B cell (primary cell): ENCODE measurements around the gene GOLGA8B. TPM values are rescaled to one million over a fixed set of nuclear protein-coding genes. Genes with fewer than 3 reads are reported as not detected.

Experiments used
- ATAC-seq: fragments of 200-7000 bp; cut with Tn5 transposase; one replicate; pipeline ENCODE4 v1.10.0; 2021; ENCODE audit warnings: low read depth, mild to moderate bottlenecking, moderate number of reproducible peaks, moderate library complexity
- CTCF ChIA-PET: fragments of 350-600 bp; sonication (Branson Sonifier 250); formaldehyde crosslinking; loops from one replicate; lab custom pipeline; 2021; ENCODE audit warnings: antibody characterized with exemption, inconsistent platforms; lab: Charles Lee
- POLR2A ChIA-PET: fragments of 350-600 bp; sonication (Branson Sonifier 250); formaldehyde crosslinking; loops from one replicate; lab custom pipeline; 2021; ENCODE audit warnings: antibody characterized with exemption; lab: Charles Lee
- DNase-seq: peaks from one replicate; pipeline ENCODE4 v3.0.0; 2013
- H2AFZ ChIP-seq: 2 replicates; pipeline ENCODE4 v1.6.1; 2012; ENCODE audit warnings: mild to moderate bottlenecking, low read depth, low read length; ENCODE audit not compliant: insufficient read depth, poor library complexity, severe bottlenecking
- H3K27ac ChIP-seq, 2 donors: 1 replicate in 1 of 2; 2 replicates in 1 of 2; pipeline ENCODE4 v1.5.1; 2012 to 2013; ENCODE audit warnings: low read length in 2 of 2, mild to moderate bottlenecking in 2 of 2, moderate library complexity in 1 of 2
- H3K27me3 ChIP-seq, 4 experiments: fragments of 200-600 bp in 1 of 4; sonication (generic) in 1 of 4; replicated peaks in 1 of 4; 1 replicate in 2 of 4; 2 replicates in 2 of 4; pipeline versions ENCODE4 v1.6.1 to v1.7.0; 2013 to 2016; ENCODE audit warnings: low read length in 3 of 4, mild to moderate bottlenecking in 2 of 4, mixed read lengths in 1 of 4, moderate library complexity in 1 of 4; ENCODE audit not compliant: insufficient read depth in 4 of 4, control insufficient read depth in 3 of 4; ENCODE audit errors: control extremely low read depth in 1 of 4
- H3K36me3 ChIP-seq, 2 experiments: replicated peaks in 1 of 2; 1 replicate in 1 of 2; 2 replicates in 1 of 2; pipeline versions ENCODE4 v1.6.1 to v1.7.1; 2013; ENCODE audit warnings: low read length in 1 of 2; ENCODE audit not compliant: insufficient read depth in 2 of 2, control insufficient read depth in 1 of 2; ENCODE audit errors: control extremely low read depth in 1 of 2, extremely low read depth in 1 of 2
- H3K4me1 ChIP-seq, 2 donors: fragments of 200-600 bp in 1 of 2; sonication (generic) in 1 of 2; 1 replicate in 1 of 2; 2 replicates in 1 of 2; pipeline versions ENCODE4 v1.5.1 to v1.6.1; 2013 to 2017; ENCODE audit warnings: low read length in 2 of 2; ENCODE audit not compliant: control insufficient read depth in 2 of 2, insufficient read depth in 2 of 2
- H3K4me2 ChIP-seq: replicated peaks from 2 replicates; pipeline ENCODE3; 2012; ENCODE audit warnings: mild to moderate bottlenecking, low read depth, low read length; ENCODE audit not compliant: poor library complexity, severe bottlenecking
- H3K4me3 ChIP-seq, 5 experiments: fragments of 200-600 bp in 1 of 5; sonication (generic) in 1 of 5; 1 replicate in 3 of 5; 2 replicates in 2 of 5; pipeline versions ENCODE4 v1.5.1 to v1.7.0; 2011 to 2016; ENCODE audit warnings: low read length in 4 of 5, mild to moderate bottlenecking in 4 of 5, low read depth in 2 of 5, control low read depth in 1 of 5, moderate library complexity in 1 of 5; ENCODE audit not compliant: insufficient read depth in 1 of 5; ENCODE audit errors: control extremely low read depth in 1 of 5, extremely low read depth in 1 of 5
- H3K79me2 ChIP-seq: fragments of 200-600 bp; sonication (generic); one replicate; pipeline ENCODE4 v1.6.0; 2016; ENCODE audit warnings: low read length; ENCODE audit not compliant: control insufficient read depth, insufficient read depth
- H3K9ac ChIP-seq: fragments of 200-600 bp; sonication (generic); 2 replicates; pipeline ENCODE4 v1.6.1; 2017; ENCODE audit warnings: mild to moderate bottlenecking, low read length, moderate library complexity
- H3K9me3 ChIP-seq, 3 donors: one replicate each; pipeline versions ENCODE4 v1.6.1 to v1.7.1; 2013; ENCODE audit warnings: low read length in 2 of 3; ENCODE audit not compliant: control insufficient read depth in 2 of 3, insufficient read depth in 1 of 3; ENCODE audit errors: control extremely low read depth in 1 of 3
- H4K20me1 ChIP-seq: 2 replicates; pipeline ENCODE4 v1.6.0; 2012; ENCODE audit warnings: mild to moderate bottlenecking, low read length; ENCODE audit not compliant: insufficient read depth, control insufficient read depth, poor library complexity, severe bottlenecking
- H3K27ac Mint-ChIP-seq: one replicate; pipeline ENCODE4 v1.8.0; 2021; ENCODE audit warnings: mixed read lengths
- H3K27me3 Mint-ChIP-seq: one replicate; pipeline ENCODE4 v1.8.0; 2021; ENCODE audit warnings: mixed read lengths
- H3K4me1 Mint-ChIP-seq: one replicate; pipeline ENCODE4 v1.8.0; 2021; ENCODE audit warnings: mixed read lengths
- H3K4me3 Mint-ChIP-seq: one replicate; pipeline ENCODE4 v1.8.0; 2021; ENCODE audit warnings: mixed read lengths
- H3K9me3 Mint-ChIP-seq: one replicate; pipeline ENCODE4 v1.8.0; 2022; ENCODE audit warnings: mixed read lengths; ENCODE audit not compliant: insufficient read depth
- EZH2 ChIP-seq: IDR thresholded peaks from 2 replicates; pipeline ENCODE4 v1.6.1; 2012; ENCODE audit warnings: borderline replicate concordance, low read depth, mild to moderate bottlenecking, moderate library complexity, low read length; ENCODE audit not compliant: insufficient read depth, poor library complexity, severe bottlenecking
- intact Hi-C: fragments of 100-400 bp; cut with micrococcal nuclease; formaldehyde crosslinking; loops from one replicate; pipeline ENCODE4 v1.10.0; 2022
- polyA plus RNA-seq: library from polyadenylated mRNA; depleted of rRNA; stranded (reverse); fragments of >200 nt; gene quantifications from 2 replicates; pipeline ENCODE4 v1.2.3, GENCODE V29; 2012
- total RNA-seq, 2 donors: library from RNA; stranded (reverse); fragments of 120-200 nt in 1 of 2; gene quantifications; 1 replicate in 1 of 2; 2 replicates in 1 of 2; pipeline versions ENCODE4 v1.2.3 to v1.2.4, GENCODE V29; 2013 to 2022
- TF ChIP-seq, protein P1 (sequence below): fragments of 200-600 bp; IDR thresholded peaks from one replicate; pipeline ENCODE4 v1.8.0; 2022; ENCODE audit warnings: antibody characterized with exemption, mild to moderate bottlenecking

The GOLGA8B gene
- total and polyA plus RNA-seq, 2 donors (not counting 1 experiment from before 2014, with no cell fraction given) = 77.1 to 200 TPM

DNA sequence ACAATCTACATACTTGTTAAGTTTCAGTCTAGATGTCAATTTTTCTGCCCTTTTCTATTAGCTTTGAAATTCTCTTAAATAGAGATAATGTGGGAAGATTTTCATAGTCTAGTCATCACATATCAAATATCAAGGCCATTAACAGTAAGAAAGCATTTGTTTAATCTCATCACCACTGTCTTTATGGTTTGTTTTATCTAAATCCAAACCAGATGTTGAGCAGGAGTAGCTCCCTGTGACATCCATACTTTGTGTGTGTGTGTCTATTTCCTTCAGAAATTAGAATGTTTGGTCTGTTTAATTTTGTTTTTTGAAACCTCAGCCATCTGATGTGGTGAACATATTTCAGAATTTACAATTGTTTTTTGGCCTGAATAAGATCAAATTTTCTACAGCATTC is 23.1 kb upstream of the GOLGA8B start:
- no peak overlapping the region for H2AFZ ChIP-seq
- H4K20me1 ChIP-seq = no peaks in the 10 kb centered on the region
- TF ChIP-seq, protein P1, sequence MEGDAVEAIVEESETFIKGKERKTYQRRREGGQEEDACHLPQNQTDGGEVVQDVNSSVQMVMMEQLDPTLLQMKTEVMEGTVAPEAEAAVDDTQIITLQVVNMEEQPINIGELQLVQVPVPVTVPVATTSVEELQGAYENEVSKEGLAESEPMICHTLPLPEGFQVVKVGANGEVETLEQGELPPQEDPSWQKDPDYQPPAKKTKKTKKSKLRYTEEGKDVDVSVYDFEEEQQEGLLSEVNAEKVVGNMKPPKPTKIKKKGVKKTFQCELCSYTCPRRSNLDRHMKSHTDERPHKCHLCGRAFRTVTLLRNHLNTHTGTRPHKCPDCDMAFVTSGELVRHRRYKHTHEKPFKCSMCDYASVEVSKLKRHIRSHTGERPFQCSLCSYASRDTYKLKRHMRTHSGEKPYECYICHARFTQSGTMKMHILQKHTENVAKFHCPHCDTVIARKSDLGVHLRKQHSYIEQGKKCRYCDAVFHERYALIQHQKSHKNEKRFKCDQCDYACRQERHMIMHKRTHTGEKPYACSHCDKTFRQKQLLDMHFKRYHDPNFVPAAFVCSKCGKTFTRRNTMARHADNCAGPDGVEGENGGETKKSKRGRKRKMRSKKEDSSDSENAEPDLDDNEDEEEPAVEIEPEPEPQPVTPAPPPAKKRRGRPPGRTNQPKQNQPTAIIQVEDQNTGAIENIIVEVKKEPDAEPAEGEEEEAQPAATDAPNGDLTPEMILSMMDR = no peak
- no peak for TF ChIP-seq EZH2
- no peak overlapping the region for H3K4me2 ChIP-seq
- H3K27ac Mint-ChIP-seq = no peak overlapping the region
- peaks cover 0 to 16% (median 4%) of the 10 kb centered on the region in 4 experiments for H3K27me3 ChIP-seq
- H3K4me1 ChIP-seq = peaks cover 4% of the 10 kb centered on the region in 2 donors
- DNase-seq = no peak
- H3K4me3 ChIP-seq = no peak overlapping the region
- H3K9me3 ChIP-seq = no peaks in the 10 kb centered on the region
- H3K27me3 Mint-ChIP-seq = peaks cover 37% of the 10 kb centered on the region
- intact Hi-C loops = no loop called here
- H3K27ac ChIP-seq = no peak overlapping the region
- ATAC-seq = no peak
- ChIA-PET CTCF (no interaction called here), POLR2A (no interaction called here)
- H3K36me3 ChIP-seq = no peaks in the 10 kb centered on the region
- H3K9me3 Mint-ChIP-seq = no peaks in the 10 kb centered on the region
- H3K4me3 Mint-ChIP-seq = no peak overlapping the region
- no peak overlapping the region for H3K9ac ChIP-seq
- H3K79me2 ChIP-seq = no peaks in the 10 kb centered on the region
- H3K4me1 Mint-ChIP-seq = peaks cover 8% of the 10 kb centered on the region

DNA sequence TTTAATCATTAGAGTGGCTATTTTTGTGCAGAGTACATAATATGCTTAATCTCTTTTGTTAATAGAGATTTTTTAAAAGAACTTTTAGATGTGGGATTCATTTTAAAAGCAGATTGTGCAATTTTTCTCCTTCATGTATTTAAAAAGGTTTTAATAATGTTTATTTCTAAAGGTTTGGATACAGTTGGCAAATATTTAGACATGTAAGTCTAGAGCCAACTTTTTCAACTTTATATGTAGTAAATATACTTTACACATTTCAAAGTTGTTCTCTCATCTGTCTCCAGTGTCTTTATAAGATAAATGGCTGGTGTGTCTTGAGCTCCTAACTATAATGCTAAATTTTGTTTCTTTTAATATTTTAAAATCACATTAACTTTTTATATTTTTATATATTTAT is 22.7 kb upstream of the GOLGA8B start:
- Histone ChIP-seq H2AFZ (no peak overlapping the region), H3K4me3 (no peak overlapping the region), H3K36me3 (no peaks in the 10 kb centered on the region), H4K20me1 (no peaks in the 10 kb centered on the region), H3K9me3 (no peaks in the 10 kb centered on the region), H3K9ac (no peak overlapping the region), H3K4me1 (peaks cover 4% of the 10 kb centered on the region in 2 donors), H3K27ac (no peak overlapping the region), H3K27me3 (peaks cover 0 to 16% (median 4%) of the 10 kb centered on the region in 4 experiments), H3K4me2 (no peak overlapping the region), H3K79me2 (no peaks in the 10 kb centered on the region)
- Mint-ChIP-seq H3K4me1 (peaks cover 8% of the 10 kb centered on the region), H3K27me3 (peaks cover 38% of the 10 kb centered on the region), H3K4me3 (no peak overlapping the region), H3K27ac (no peak overlapping the region), H3K9me3 (no peaks in the 10 kb centered on the region)
- intact Hi-C loops = no loop called here
- ATAC-seq = no peak
- ChIA-PET CTCF (no interaction called here), POLR2A (no interaction called here)
- TF ChIP-seq, protein P1 = no peak
- no peak for TF ChIP-seq EZH2
- no peak for DNase-seq
